Right lobe of liver (tissue), 4 donors: Measurements from ENCODE around the gene CELF4.

Source experiments
- CTCF ChIP-seq, 4 donors: fragments of 200-600 bp in 3 of 4; fragments of 450-650 bp in 1 of 4; IDR thresholded peaks; one replicate each; pipeline versions ENCODE4 v1.5.1 to v1.8.0; 2016 to 2022; ENCODE audit warnings: antibody characterized with exemption in 4 of 4, mild to moderate bottlenecking in 2 of 4
- POLR2A ChIP-seq: fragments of 450-650 bp; IDR thresholded peaks from one replicate; pipeline ENCODE4 v1.6.1; 2017; ENCODE audit warnings: antibody characterized with exemption, mild to moderate bottlenecking
- donor health status: DM: no; HTN: no; CAD: no.
- donor health status: DM: no; HTN: no; CAD: no.
- donor health status: DM: no; HTN: yes; CAD: no.

GRCh38 chr18:37527395-37527794 lies 38.2 kb downstream of the CELF4 start:
- TF ChIP-seq POLR2A (no peak), CTCF (IDR thresholded peaks at IDR 0.05) (no peak)
